GM12801 (cell line): Measurements from ENCODE around the gene SVEP1.

Source experiments
- CTCF ChIP-seq: IDR thresholded peaks from one replicate; pipeline ENCODE4 v1.5.1; 2011; ENCODE audit warnings: control low read depth; ENCODE audit not compliant: insufficient read length; ENCODE audit errors: extremely low read depth

SVEP1 gene

GRCh38 chr9:110328763-110329162 is 250.8 kb downstream of the SVEP1 start:
- no peak for TF ChIP-seq CTCF

GRCh38 chr9:110327716-110328115 is 251.8 kb downstream of the SVEP1 start:
- no peak for TF ChIP-seq CTCF

- no peak for TF ChIP-seq CTCF
Measured at GRCh38 chr9:110323818-110324217, 255.7 kb downstream of the SVEP1 start.

GRCh38 chr9:110320651-110321445 is 258.7 kb downstream of the SVEP1 start:
- TF ChIP-seq CTCF = no peak

GRCh38 chr9:110319781-110320492 is 259.6 kb downstream of the SVEP1 start:
- TF ChIP-seq CTCF = no peak

GRCh38 chr9:110317911-110318310 is 261.6 kb downstream of the SVEP1 start:
- no peak for TF ChIP-seq CTCF

- TF ChIP-seq CTCF = no peak
Measured at GRCh38 chr9:110316261-110317075, 263.1 kb downstream of the SVEP1 start.
